HG02610 (cell line): ENCODE data around the gene MMEL1.
A peak's percentile ranks its signal among the peaks of the same experiment; 100 is the strongest.

Experiments
- ATAC-seq: cut with Tn5 transposase; IDR thresholded peaks from one replicate; pipeline ENCODE4 v1.9.1; 2021; ENCODE audit warnings: mild to moderate bottlenecking, moderate library complexity; ENCODE audit not compliant: unreplicated experiment

MMEL1 gene

DNA sequence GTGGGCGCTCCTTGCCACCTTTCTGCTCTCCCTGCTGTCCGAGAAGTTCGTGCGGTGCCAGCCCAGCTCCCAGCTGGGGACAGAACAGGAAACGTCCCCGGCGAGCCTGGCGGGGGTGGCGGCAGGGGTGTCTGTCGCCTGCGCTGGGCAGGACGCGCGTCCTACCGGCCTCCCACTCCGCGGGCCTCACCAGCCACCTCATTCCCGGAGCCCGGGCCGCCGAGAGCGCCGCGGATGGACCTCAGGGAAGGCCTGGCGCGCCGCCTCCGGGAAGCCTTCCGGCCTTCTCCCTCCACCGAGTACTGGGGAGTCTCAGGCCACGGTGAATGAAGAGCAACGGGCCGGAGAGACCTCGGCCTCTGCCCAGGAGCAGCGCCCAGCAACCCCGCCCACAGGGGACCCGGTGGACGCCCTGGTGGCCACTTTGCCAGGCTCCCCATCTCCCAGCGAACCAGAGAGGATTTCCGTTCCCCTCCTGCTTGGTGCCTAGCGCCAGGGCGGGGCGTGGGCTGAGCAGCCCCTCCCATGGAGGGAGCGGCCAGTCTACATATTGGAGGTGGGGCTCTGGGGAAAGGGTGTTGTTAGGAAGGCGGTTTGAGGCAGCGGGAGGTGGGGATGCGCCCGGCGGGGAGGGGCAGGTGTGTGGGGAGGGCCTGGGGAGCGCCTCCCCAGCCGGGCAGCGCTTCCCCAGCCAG, 86.2 kb downstream of the MMEL1 start:
- peak; percentile 25 for ATAC-seq

DNA sequence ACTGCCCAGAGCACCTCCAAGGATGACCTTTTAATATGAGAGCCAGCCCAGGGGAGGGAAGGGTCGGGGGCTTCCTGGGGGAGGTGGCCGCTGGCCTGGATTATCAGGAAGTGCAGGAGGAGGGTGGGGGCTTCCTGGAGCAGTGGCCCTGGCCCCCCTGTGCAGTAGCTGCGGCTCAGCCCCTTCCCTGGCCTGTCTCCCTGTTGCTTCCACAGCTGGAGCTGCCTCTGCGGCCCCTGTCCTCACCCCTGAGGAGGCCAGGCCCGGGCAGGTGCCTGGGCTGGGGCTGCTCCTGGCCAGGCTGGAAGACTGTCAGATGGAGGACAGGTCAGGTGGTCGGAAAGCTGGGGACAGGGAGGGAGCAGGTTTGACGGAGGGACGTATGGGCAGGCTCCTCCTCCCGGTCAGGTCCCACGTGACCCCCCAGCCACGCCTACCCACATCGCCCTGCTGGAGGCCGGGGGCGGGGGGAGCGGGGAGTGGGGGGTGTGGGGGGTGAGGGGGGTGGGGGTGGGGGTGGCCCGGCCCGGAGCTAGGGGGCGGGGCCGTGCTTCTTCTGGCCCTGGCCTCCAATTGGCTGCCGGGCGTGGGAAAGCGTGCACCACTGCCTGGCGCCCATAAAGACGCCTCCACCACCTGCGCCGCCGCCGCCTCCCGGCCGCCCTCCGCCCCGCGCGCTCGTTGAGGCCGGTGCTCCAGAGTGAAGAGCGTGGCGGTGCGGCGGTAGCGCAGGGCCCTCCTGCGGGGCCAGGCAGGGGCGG, 86.9 kb downstream of the MMEL1 start:
- peak; percentile 24 for ATAC-seq

DNA sequence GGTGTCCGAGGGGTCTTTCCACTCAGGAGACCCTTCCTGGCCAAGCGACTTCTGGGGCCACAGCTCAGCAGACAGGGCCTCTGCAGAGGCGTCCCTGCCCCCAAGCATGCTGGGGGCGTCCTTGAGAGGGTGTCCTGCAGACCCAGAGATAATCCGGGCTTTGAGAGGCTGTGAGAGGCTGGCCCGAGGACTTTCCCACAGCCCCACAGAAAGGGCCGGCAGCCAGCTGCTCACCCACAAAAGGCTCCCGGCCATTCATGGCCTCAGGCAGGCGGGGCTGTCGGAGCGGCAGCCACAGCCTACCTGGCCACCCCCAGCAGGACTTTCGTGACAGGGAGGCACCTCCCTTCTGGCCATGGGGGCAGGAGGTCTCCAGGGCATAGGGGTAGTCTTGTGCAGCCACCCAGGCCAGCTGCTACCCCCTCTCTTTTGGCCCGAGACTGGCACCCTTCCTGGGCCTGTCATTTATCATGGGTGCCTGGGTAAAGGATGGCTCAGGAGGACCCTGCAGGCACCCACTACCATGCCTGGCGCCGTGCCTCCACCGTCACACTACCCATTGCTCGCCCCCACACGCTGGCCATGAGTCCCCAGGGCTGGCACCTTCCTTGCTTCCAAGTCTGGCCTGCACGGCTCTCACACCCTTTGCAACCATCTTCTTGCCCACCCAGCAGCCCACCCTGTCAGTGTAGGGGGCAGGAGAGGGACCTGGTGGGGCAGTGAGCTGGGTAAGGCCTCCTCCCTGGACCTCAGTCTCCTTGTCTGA, 87.8 kb downstream of the MMEL1 start:
- no peak for ATAC-seq

DNA sequence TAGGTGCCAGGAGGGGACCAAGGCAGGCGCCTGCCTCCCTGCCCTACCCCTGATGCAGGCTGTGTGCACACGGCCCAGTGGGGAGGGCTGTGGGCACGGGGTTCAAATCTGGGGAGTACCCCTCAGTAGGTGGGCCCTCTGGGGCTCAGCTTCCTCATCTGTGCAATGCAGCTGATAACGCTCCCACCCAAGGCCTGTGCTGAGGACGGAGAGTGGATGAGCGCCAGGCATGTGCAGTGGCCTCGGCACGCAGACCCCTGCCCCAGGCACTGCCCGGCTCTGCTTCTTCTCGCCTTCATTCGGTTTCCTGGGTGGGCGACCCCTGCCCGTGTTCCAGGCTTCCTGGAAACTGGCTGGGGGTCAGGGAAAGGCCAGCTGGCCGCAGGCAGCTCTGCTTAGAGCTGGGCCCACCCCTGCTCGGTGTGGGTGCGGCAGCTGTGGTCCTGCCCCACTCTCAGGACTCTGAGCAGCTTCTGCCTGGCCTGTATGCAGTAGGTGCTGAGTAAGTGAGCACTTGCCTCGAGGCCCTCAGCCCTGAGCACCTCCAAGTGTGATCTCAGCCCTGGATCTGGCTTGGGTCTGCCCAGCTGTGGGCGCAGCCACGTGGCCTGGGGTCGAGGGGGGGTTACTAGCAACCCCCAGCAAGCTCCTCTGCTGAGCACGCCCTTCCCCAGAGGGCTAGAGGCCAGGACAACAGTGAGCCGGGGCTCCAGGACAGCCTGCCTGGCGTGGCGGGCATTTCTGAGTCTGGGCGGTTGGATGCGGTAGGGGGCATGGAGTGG, 88.5 kb downstream of the MMEL1 start:
- no peak for ATAC-seq

DNA sequence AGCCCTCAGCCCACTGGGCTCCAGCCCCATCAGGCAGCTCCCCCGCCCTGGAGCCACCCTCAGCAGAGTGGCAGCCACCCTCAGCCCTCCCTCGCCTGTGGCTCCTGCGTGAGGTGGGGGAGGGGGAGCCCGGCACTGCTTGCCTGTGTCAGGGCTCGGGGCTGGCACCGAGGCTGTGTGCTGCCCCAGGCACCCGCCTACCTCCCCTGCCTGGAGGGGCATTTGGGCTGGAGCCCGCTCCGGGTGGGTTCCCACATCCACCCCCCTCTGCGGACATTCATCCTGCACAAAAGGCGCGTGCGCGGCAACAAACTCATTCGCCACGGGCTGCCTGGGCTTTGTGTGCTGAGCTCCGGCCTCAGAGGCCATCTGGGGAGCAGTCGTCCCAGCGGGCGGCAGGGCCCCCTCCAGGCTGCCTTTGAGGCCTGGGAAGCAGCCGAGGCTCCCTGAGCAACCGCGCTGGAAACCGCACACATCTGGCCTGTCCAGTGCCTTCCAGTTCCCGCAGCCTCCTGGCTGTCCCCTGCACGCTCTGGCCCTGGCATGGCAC, 89.2 kb downstream of the MMEL1 start:
- no peak for ATAC-seq

DNA sequence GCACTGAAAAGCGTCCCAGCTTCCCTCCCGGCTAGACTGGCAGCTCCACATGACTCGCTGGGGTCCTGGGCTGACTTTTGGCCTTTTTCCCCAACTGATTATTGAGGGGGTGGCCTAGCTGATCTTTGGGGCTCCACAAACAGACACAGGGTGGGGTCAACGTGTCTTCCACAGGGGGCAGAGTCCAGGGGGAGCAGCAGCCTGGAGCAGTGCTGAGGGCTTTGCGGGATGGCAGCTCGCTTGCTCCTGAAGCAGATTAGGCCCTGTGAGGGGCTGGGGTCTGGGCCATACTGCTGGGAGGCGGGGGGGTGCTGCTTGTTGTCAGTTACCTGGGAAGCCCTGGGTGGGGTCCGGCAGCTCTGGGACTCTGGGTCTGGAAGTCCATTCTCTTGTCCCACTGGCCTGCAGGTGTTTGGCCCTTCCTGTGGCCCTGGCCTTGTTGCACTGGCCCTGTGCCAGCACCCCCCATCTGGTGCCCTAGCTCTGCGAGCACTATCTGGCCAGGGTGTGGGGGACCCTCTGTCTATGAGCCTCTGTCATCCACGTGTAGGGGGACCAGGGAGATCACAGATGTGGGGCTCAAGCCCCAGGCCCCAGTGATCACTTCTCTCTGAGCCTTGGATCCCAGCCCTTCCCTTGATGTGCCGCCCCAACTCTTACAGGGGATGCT, 90.4 kb downstream of the MMEL1 start:
- no peak for ATAC-seq

DNA sequence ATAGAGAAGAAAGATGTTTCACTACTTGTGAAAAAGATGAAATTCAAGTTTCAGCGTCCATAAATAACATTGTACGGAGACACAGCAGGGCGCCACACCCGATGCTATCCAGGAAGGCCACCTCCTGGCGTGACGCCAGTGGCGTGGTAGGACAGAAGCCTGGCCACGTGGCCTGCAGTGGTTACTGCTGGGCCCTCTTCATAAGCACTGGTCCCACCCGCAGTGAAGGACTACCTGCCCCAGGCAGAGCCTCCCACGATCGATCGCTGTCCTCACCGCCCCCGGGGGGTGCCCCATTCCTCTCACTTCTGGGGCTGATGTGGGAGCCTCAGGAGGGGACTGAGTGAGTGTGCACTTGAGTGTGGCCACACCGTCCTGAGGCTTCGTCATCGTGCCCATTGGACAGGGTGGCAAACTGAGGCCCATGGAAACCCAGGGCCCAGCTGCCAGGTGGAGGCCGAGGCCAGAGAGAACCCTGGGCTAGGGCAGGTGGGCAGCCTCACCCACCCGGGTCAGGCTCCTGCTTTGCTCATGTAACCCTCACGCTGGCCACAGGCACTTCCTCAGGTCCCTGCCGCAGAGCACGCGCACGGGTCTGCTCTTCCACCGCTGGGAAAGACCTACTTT, 91.1 kb downstream of the MMEL1 start:
- ATAC-seq, result no peak

DNA sequence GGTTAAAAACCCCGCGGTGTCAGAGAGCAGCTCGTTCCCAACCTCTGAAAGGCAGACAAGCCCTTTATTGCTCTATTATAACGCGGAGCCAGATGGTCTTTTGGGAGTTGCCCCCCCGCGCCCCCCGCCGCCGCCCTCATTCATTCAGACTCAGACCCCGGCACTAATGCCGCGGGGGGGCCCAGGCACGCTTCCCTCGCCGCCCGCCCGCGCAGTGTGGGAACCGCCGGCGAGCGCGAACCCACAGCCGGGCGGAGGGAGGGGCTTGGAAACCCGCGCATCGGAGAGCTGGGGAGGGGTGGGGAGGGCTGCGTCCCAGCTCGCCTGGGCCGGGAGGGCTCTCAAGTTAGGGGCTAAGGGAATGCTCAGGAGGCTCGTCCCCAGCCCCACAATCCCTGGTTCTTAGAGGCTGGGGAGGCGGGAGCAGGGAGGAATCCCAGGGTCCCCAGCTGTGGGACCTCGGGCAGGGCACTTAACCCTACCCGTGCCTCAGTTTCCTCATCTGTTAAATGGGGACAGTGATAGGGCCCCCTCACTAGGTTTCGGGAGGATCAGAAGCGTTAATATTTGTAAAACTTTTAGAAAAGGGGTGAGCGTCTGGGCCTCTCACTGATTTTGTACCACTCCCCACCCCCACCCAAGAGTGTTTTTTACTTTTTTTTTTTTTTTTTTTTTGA, 91.9 kb downstream of the MMEL1 start:
- ATAC-seq, result no peak
